Hepatocyte (in vitro differentiated cells): ENCODE data around the gene DCAF17.

ENCODE experiments used
- CTCF ChIP-seq: fragments of 200-600 bp; sonication (generic); IDR thresholded peaks from 2 replicates; pipeline ENCODE4 v1.5.1; 2016; ENCODE audit warnings: antibody characterized with exemption, mild to moderate bottlenecking; ENCODE audit not compliant: poor library complexity
- EZH2 ChIP-seq: fragments of 200-600 bp; sonication (generic); IDR thresholded peaks from 2 replicates; pipeline ENCODE4 v1.6.1; 2016; ENCODE audit warnings: antibody characterized with exemption, mild to moderate bottlenecking, borderline replicate concordance
- EZH2phosphoT487 ChIP-seq: fragments of 200-600 bp; sonication (generic); IDR thresholded peaks from one replicate; pipeline ENCODE4 v1.6.1; 2018; ENCODE audit warnings: antibody characterized with exemption, mild to moderate bottlenecking, low read depth, moderate library complexity; ENCODE audit not compliant: unreplicated experiment, severe bottlenecking

- TF ChIP-seq CTCF: no peak
- no peak for TF ChIP-seq EZH2
- TF ChIP-seq EZH2phosphoT487: no peak
Observed at GRCh38 chr2:171521361-171522051, 87.5 kb downstream of the DCAF17 start.
